GM12878 (cell line): ENCODE results near the gene LKAAEAR1. TPM values are rescaled to one million over a fixed set of nuclear protein-coding genes. Genes with fewer than 3 reads are reported as not detected.

ENCODE experiments used
- ATAC-seq: fragments of 200-7000 bp; cut with Tn5 transposase; 3 replicates; pipeline ENCODE4 v1.9.1; 2020; ENCODE audit warnings: mild to moderate bottlenecking, moderate library complexity
- BruUV-seq: library from RNA; stranded (reverse); fragments of 400-500 nt; replicated peaks from 2 replicates; lab custom pipeline; 2021; lab: Mats Ljungman, UMichigan
- CTCF ChIA-PET: fragments of 300-600 bp; sonication (Branson Sonifier 250); formaldehyde crosslinking; extraction: SDS; loops from one replicate; lab custom pipeline; 2021; ENCODE audit warnings: inconsistent platforms; lab: Yijun Ruan, JAX
- POLR2A ChIA-PET: fragments of 350-600 bp; formaldehyde crosslinking; extraction: SDS; loops from one replicate; lab custom pipeline; 2021; ENCODE audit warnings: inconsistent platforms; lab: Charles Lee
- RAD21 ChIA-PET: fragments of 300-600 bp; sonication (Branson Sonifier 250); formaldehyde crosslinking; loops from one replicate; lab custom pipeline; 2023; ENCODE audit warnings: antibody characterized with exemption; ENCODE audit not compliant: unreplicated experiment; lab: Charles Lee
- SMC1A ChIA-PET: fragments of 300-600 bp; sonication (Branson Sonifier 250); formaldehyde crosslinking; loops from one replicate; lab custom pipeline; 2023; ENCODE audit not compliant: unreplicated experiment, uncharacterized antibody; lab: Charles Lee
- DNase-seq: peaks from one replicate; pipeline ENCODE4 v3.0.0-alpha.2; 2011; ENCODE audit warnings: low read depth, low spot score
- FAIRE-seq: peaks from 3 replicates; lab custom pipeline; 2011; peaks lifted over from hg19 to GRCh38; lab: Jason Lieb, UNC
- H2AFZ ChIP-seq: 2 replicates; pipeline ENCODE4 v1.6.0; 2011; ENCODE audit warnings: low read depth, low read length, control low read depth; ENCODE audit not compliant: control insufficient read depth
- H3K27ac ChIP-seq: 2 replicates; pipeline ENCODE4 v1.5.1; 2011; ENCODE audit warnings: control low read depth; ENCODE audit not compliant: control insufficient read depth, insufficient read depth
- H3K27me3 ChIP-seq, 2 experiments: replicated peaks in 1 of 2; 2 replicates each; pipeline versions ENCODE4 v1.6.0 to v1.6.1; 2011; ENCODE audit warnings: low read length in 1 of 2; ENCODE audit not compliant: control insufficient read depth in 2 of 2, insufficient read depth in 2 of 2
- H3K36me3 ChIP-seq, 2 experiments: 2 replicates each; pipeline ENCODE4 v1.5.1; 2011; ENCODE audit warnings: low read length in 1 of 2; ENCODE audit not compliant: control insufficient read depth in 2 of 2, insufficient read depth in 2 of 2
- H3K4me1 ChIP-seq: 2 replicates; pipeline ENCODE4 v1.6.1; 2011; ENCODE audit warnings: mild to moderate bottlenecking, low read length, moderate library complexity, mixed read lengths; ENCODE audit not compliant: control insufficient read depth, insufficient read depth
- H3K4me2 ChIP-seq: 2 replicates; pipeline ENCODE4 v1.6.0; 2011; ENCODE audit warnings: control low read depth; ENCODE audit not compliant: control insufficient read depth, insufficient read depth
- H3K4me3 ChIP-seq: fragments of 200-600 bp; sonication (generic); 2 replicates; pipeline ENCODE4 v1.5.1; 2016
- H3K79me2 ChIP-seq: 2 replicates; pipeline ENCODE4 v1.6.0; 2011; ENCODE audit warnings: low read length; ENCODE audit not compliant: control insufficient read depth, insufficient read depth
- H3K9ac ChIP-seq: 2 replicates; pipeline ENCODE4 v1.8.0; 2011; ENCODE audit warnings: low read length, control low read depth, mixed read lengths; ENCODE audit not compliant: control insufficient read depth, insufficient read depth
- H3K9me3 ChIP-seq: replicated peaks from 3 replicates; pipeline ENCODE4 v1.5.1; 2011; ENCODE audit warnings: mild to moderate bottlenecking, low read length; ENCODE audit not compliant: control insufficient read depth, insufficient read depth
- H4K20me1 ChIP-seq: 2 replicates; pipeline ENCODE4 v1.6.0; 2011; ENCODE audit not compliant: control insufficient read depth, insufficient read depth
- ATF3 ChIP-seq: IDR thresholded peaks from 2 replicates; pipeline ENCODE4 v1.6.1; 2011; ENCODE audit warnings: low read depth, mild to moderate bottlenecking, low read length, moderate library complexity, borderline replicate concordance; ENCODE audit errors: extremely low read depth
- CBX3 ChIP-seq: fragments of 200-600 bp; sonication (generic); IDR thresholded peaks from 2 replicates; pipeline ENCODE4 v1.6.1; 2016; ENCODE audit warnings: low read depth, borderline replicate concordance
- E4F1 ChIP-seq: fragments of 450-650 bp; IDR thresholded peaks from 2 replicates; pipeline ENCODE4 v1.6.1; 2018; ENCODE audit warnings: borderline replicate concordance, mild to moderate bottlenecking; ENCODE audit not compliant: partially characterized antibody
- FOXM1 ChIP-seq: IDR thresholded peaks from 2 replicates; pipeline ENCODE4 v1.6.1; 2012; ENCODE audit warnings: low read depth, mild to moderate bottlenecking, inconsistent platforms, low read length, moderate library complexity
- HDAC6 ChIP-seq: fragments of 200-600 bp; sonication (generic); IDR thresholded peaks from one replicate; pipeline ENCODE4 v1.8.0; 2017; ENCODE audit warnings: antibody characterized with exemption; ENCODE audit not compliant: unreplicated experiment
- JUNB ChIP-seq: IDR thresholded peaks from 2 replicates; pipeline ENCODE4 v1.6.1; 2016; ENCODE audit warnings: antibody characterized with exemption, mild to moderate bottlenecking
- MTA3 ChIP-seq: IDR thresholded peaks from 2 replicates; pipeline ENCODE4 v1.6.1; 2012; ENCODE audit warnings: low read length, inconsistent platforms, borderline replicate concordance
- NFXL1 ChIP-seq: fragments of 450-650 bp; IDR thresholded peaks from 2 replicates; pipeline ENCODE4 v1.6.1; 2017; ENCODE audit warnings: antibody characterized with exemption, mild to moderate bottlenecking, borderline replicate concordance
- PRDM15 ChIP-seq: fragments of 450-650 bp; formaldehyde crosslinking; IDR thresholded peaks from 2 replicates; pipeline ENCODE4 v1.4.0; 2020; ENCODE audit warnings: mild to moderate bottlenecking, moderate library complexity
- SIN3A ChIP-seq: IDR thresholded peaks from 2 replicates; pipeline ENCODE4 v1.6.1; 2012; ENCODE audit warnings: low read depth, low read length, improper control_type of control experiment
- SIX5 ChIP-seq: IDR thresholded peaks from 2 replicates; pipeline ENCODE4 v1.6.1; 2011; ENCODE audit warnings: mild to moderate bottlenecking, low read depth, low read length, moderate library complexity; ENCODE audit not compliant: severe bottlenecking
- ZBED1 ChIP-seq: IDR thresholded peaks from 2 replicates; pipeline ENCODE4 v1.6.1; 2016; ENCODE audit warnings: borderline replicate concordance
- ZBTB33 ChIP-seq: fragments of 450-650 bp; IDR thresholded peaks from 2 replicates; pipeline ENCODE4 v1.6.1; 2017; ENCODE audit warnings: mild to moderate bottlenecking
- WGBS: methylation state at CpG from one replicate; pipeline ENCODE4 v1.1.6; 2016; ENCODE audit warnings: low lambda C conversion rate; ENCODE audit not compliant: insufficient replicate concordance, insufficient coverage; ENCODE audit errors: missing lambda C conversion rate; 5-methylcytosine and 5-hydroxymethylcytosine counted together
- in situ Hi-C: fragments of 300-500 bp; cut with MboI; formaldehyde crosslinking; loops from 9 replicates; pipeline ENCODE4 v1.14.3; 2018; ENCODE audit warnings: mixed read lengths
- intact Hi-C: fragments of 100-400 bp; cut with micrococcal nuclease; formaldehyde crosslinking; loops from one replicate; pipeline ENCODE4 v1.14.2; 2022; ENCODE audit not compliant: unreplicated experiment
- polyA plus RNA-seq, 11 experiments: library from polyadenylated mRNA; depleted of rRNA in 4 of 11; unstranded in 6 of 11; stranded (reverse) in 5 of 11; fragments of >200 nt; fragmentation: Nextera tagmentation in 4 of 11; fragmentation: Illumina TruSeq in 1 of 11; extraction: Ambion mirVana in 4 of 11; extraction: Trizol in 1 of 11; gene quantifications; 1 replicate in 1 of 11; 2 replicates in 10 of 11; pipeline versions ENCODE4 v1.2.1 to v1.2.3, GENCODE V29; 2011 to 2016; ENCODE audit warnings: inconsistent platforms in 2 of 11, missing spikeins in 2 of 11, low read depth in 1 of 11
- total RNA-seq, 4 experiments: library from RNA; depleted of rRNA in 3 of 4; stranded (reverse); fragments of >200 nt in 3 of 4; fragmentation: Illumina TruSeq in 1 of 4; extraction: Trizol in 1 of 4; gene quantifications; 2 replicates each; pipeline versions ENCODE4 v1.2.1 to v1.2.3, GENCODE V29; 2013 to 2021

LKAAEAR1 gene
- total and polyA plus RNA-seq, 10 of the 15 experiments (the other 5 are each of a cell fraction or from before 2014, with no cell fraction given): not detected

GRCh38 chr20:64100566-64100888 is 16.3 kb upstream of the LKAAEAR1 start (continued):
- TF ChIP-seq PRDM15 (CRISPR knock-in tag) (no peak), SIX5 (no peak), ZBED1 (no peak), CBX3 (no peak), NFXL1 (no peak), FOXM1 (no peak)

- Histone ChIP-seq H3K27me3 (peaks cover 4 to 11% of the 10 kb centered on the region in 2 experiments; a peak in 3 of 4 replicates), H3K9ac (no peak overlapping the region), H3K4me3 (no peak overlapping the region), H3K79me2 (no peaks in the 10 kb centered on the region), H3K9me3 (no peaks in the 10 kb centered on the region), H2AFZ (no peak overlapping the region; the same call in 1 of the 2 replicates), H3K4me1 (peaks cover 16% of the 10 kb centered on the region), H4K20me1 (no peaks in the 10 kb centered on the region), H3K27ac (no peak overlapping the region), H3K36me3 (no peaks in the 10 kb centered on the region), H3K4me2 (no peak overlapping the region)
- ATAC-seq (peak; percentile 76), FAIRE-seq (no peak), DNase-seq (no peak)
- intact Hi-C loops: no loop called here
- CTCF ChIA-PET: interaction anchor here (0.6 to 2.6 kb wide), 7 partner anchors 9 to 1132 kb away, joined by 3 to 7 read pairs (median 4); partner anchors contain the start of gene LKAAEAR1
- in situ Hi-C loops: no loop called here
- RAD21 ChIA-PET: interaction anchor here (0.7 to 1.9 kb wide), 7 partner anchors 9 to 120 kb away, joined by 3 to 7 read pairs (median 5); partner anchors contain the start of genes LKAAEAR1, OPRL1, RGS19 and SAMD10
- SMC1A ChIA-PET: interaction anchor here (1.3 to 1.7 kb wide), 3 partner anchors 20 to 61 kb away, joined by 3 to 7 read pairs (median 5); partner anchors contain the start of genes OPRL1 and RGS19
- BruUV-seq: no TSS peak
- POLR2A ChIA-PET: interaction anchor here (0.6 to 1.1 kb wide), 2 partner anchors 8 to 156 kb away, joined by 3 read pairs; partner anchors contain the start of gene PCMTD2
- WGBS: 12% methylated on average over 14 of the region's 14 CpGs
- TF ChIP-seq SIN3A (no peak), HDAC6 (no peak), MTA3 (no peak), ATF3 (no peak), JUNB (no peak), ZBTB33 (no peak), E4F1 (no peak)
These were observed 15.8 kb upstream of the LKAAEAR1 start for GRCh38 chr20:64099880-64100565.
